M059J (cell line): ENCODE measurements around the gene PGM1. TPM values are rescaled to one million over a fixed set of nuclear protein-coding genes. Genes with fewer than 3 reads are reported as not detected.
"Not testable (repeated sequence)": the region's sequence is repeated elsewhere in the genome, so short reads cannot be mapped to it uniquely, and the experiment has no call there.

Experiments used
- DNase-seq: peaks from one replicate; pipeline ENCODE4 v3.0.0-alpha.2; 2012; ENCODE audit warnings: low read depth
- total RNA-seq: library from RNA; depleted of rRNA; stranded (reverse); fragments of >200 nt; shearing (Covaris generic); gene quantifications from 2 replicates; pipeline ENCODE4 v1.2.3, GENCODE V29; 2014; rRNA removed

The PGM1 gene
- 101 and 119 TPM in 2 replicates for total RNA-seq

DNA sequence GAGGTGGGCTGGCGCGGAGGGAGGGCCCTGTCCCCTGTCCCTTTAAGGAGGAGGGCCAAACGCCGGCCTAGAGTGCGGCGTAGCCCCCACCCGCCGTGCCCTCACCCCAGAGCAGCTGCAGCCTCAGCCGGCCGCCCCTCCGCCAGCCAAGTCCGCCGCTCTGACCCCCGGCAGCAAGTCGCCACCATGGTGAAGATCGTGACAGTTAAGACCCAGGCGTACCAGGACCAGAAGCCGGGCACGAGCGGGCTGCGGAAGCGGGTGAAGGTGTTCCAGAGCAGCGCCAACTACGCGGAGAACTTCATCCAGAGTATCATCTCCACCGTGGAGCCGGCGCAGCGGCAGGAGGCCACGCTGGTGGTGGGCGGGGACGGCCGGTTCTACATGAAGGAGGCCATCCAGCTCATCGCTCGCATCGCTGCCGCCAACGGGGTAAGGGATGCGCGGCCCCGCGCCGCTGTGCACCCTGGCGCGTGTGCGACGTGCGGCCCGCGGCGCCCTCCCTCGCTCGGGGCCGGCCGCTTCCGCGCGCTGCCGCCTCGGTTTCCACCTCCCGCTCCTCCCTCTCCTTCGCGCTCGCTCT is at the start of gene PGM1:
Gene PGM1, plus strand, starts transcription at position 109 of the 583 bp plus-strand sequence. Its CDS starts 78 bp downstream, at position 187.
- peak; percentile 81 for DNase-seq

DNA sequence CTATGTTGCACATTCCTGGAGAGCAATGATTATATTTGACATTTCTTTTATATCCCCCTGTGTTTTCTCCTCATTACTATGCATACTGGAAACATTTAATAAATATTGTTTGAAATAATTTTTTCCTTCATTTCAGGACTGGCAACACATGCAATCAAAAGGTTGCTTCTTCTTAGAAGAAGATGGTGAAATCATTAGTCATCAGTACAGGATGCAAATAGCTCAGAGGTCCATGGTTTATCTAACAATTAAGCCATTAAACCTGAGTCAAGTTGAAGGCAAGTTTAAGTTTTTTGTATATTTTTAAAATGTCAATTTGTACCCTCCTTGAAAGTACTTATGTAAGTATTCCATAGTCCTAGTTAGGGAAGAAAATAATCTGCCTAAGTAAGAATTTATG is 47.4 kb upstream of the PGM1 start:
- DNase-seq = peak; percentile 13

DNA sequence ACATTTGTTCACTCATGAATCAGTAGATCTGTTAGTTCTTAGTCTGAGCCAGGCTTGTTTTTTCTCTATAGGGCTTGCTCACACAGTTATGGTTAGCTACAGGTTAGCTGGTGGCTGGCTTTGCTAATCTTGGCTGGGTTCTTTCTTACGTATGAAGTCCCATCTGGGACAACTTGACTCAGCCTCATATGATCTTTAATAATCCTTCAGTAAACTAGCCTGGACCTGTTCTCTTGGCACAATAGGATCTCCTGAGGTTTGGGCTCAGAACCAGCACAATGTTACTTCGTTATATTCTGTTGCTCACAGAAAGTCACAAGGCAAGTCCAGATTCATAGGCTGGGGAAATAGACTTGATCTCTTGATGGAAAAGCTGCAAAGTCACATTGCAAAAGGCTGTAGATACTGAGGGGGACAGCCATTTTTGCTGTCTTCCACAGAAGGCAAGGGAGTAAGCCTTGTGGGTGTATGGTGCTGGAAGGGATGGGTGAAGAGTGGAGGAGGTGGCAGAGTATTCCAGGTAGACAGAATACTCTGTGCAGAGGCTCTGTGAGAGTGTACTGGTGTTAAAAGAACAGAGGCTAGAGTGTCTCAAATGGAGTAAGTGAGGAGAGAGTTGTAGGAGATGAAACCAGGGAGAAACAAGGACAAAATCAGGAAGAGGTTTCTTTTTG is 45.5 kb upstream of the PGM1 start:
- no peak for DNase-seq

DNA sequence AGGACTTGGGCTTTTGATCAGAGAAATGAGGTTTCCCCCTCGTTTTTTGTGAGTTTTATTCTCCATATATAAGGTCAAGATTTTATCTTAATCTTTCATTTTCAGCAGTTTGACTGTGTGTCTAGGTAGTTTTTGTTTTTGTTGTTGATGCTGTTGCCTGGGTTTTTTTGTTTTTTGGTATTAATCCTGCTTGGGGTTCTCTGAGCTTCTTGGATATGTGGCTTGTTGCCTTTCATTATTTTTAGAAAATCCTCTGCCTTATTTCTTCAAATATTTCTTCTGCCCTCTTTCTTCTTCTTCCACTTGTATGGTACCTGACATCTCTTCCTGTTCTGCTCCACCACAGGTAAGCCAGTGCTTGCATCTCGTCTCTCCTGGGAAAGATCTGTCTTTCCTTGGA is 44.9 kb upstream of the PGM1 start:
- no peak for DNase-seq

DNA sequence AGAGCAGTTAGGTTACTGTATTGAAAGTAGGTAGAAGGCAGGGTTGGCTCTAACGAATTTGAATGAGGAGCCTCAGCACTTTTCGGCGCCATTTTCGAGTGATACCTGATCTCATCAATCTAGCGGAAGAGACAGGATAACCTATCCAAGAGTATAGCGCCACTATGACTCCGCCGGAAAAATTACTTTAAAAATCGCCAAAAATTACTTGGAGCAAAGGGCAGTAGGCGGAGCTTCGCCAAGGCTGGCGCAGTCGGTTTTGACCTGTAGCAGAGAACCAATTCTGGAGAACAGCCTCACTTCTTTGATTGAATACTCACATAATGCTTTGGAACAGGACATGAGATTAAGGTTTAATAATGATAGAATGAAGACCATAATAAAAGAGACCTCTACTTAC is 44.3 kb upstream of the PGM1 start:
- DNase-seq = no peak

DNA sequence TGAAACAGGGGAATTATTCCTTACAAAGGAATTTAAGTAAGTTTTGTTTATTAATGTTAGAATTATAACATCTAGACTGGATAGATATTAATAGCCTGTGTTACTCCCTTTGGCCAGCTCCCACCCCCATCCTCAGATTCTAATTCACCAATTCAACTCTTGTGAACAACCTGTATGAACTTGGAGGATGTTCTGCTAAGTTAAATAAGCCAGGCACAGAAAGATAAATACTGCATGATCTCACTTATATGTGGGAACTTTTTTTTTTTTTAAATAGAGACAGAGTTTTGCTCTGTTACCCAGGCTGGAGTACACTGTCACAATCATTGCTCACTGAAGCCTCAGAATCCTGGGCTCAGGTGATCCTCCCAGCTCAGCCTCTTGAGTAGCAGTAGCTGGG is 37.7 kb upstream of the PGM1 start:
- no peak for DNase-seq

DNA sequence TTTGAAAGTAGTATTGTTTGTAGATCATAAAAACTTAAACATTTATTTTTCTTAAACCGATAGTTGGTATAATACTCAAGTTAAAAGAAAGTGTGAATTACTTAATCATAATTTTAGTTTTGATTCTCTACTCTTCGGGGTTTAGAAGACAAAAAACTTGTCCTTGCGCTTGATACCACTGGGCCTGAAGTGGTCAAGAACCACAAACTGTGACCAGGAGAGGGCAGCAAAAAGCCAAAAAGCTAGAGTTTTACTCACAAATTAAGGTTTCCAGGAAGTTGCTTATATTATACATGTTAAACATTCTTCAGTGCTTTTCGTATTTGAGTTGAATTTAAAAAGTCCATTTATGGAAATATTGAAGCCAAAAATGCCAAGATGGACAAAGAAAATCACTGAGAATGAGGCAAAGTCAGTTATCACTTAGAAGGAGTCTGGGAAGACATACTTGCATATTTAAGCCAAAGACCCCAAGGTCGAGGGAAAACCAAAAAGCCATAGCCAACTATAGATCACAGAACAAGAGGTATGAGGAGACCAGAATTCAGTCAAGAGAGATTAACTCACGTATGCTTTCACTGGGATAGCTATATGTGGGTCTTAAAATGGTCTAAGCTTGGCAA is 35.7 kb upstream of the PGM1 start:
- peak; percentile 43 for DNase-seq

DNA sequence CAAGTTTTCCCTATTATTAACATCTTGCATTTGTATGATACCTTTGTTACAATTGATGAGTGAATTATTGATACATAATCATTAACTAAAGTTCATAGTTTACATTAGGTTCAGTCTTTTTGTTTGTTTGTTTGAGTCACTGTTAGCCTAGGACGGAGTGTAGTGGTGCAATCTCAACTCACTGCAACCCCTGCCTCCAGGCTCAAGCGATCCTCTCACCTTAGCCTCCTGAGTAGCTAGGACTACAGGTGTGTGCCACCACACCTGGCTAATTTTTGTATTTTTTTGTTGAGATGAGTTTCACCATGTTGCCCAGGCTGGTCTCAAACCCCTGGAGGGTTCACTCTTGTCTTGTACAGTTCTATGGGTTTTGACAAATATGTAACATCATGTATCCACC is 33.9 kb upstream of the PGM1 start:
- DNase-seq = no peak

DNA sequence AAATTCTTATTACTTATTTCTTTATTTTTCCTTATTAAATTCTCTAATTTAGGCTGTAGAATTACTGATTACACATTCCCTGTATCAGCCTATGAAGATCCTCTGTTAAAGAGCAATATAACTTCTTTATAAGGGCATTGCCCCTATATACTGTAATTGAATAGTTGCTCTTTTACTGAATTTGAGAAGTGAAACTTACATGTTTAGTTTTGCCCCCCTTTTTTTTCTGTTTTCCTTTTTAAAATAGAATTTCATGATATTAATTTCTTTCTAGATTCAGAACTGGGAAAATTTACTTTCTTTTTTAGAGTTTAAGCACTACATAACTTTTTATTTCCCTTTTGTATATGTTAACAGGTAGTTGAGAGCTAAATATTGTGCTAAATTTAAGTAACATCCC is 29.5 kb upstream of the PGM1 start:
- DNase-seq = no peak

DNA sequence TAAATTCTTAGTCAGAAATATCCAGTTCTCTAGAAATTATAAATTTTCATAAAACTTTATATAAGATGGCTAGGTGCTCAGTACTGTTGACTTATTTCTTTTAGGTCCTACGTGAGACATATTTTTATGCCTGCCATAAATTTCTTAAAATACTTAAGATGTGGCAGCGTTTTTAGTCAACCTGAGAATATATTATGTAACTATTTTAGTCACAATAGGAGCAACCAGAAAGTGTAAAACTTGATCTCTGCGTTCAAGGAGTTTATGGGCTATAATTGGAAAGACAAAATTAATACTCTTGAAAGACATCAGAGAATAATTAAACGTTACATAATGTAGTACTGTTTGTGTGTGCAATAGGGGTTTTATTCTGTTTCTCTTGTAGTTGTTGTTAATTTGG is 24.1 kb upstream of the PGM1 start:
- no peak for DNase-seq

DNA sequence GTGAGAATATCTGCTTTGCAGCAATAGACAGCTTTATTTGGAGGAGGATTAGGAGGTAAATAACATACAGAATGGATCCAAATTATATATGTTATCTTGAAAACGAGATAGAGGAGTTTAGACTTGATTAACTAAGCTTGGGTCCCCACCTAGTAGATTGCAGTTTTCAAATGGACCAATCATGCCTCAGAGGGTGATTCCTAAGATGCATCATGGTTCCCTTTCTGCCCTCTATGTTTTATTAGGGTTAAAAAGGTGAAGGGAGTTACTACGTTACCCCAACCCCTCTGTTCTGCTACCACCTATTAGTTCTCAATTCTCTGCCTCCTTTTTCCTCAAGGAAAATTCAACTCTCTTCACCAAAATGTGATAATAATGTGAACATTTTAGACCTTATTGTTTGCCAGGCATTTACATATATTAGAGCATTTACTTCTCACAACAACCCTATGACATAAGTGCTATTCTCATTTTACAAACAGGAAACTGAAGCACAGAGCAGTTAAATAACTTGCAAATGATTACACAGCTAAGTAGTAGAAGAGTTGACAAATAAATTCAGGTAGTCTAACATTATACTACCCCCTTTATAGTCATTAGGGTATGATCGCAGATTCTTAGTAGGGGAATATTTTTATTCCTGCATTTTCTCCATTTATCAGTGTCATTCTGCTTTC is 23.4 kb upstream of the PGM1 start:
- DNase-seq = no peak

DNA sequence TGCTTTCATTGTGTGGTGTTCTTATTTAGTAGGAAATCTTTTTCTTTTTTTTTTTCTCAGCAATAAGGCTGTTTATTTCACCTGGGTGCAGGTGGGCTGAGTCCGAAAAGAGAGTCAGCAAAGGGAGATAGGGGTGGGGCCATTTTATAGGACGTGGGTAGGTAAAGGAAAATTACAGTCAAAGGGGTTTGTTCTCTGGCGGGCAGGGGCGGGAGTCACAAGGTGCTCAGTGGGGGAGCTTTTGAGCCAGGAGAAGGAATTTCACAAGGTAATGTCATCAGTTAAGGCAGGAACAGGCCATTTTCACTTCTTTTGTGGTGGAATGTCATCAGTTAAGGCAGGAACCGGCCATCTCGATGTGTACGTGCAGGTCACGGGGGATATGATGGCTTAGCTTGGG is 20.5 kb upstream of the PGM1 start:
- not testable (repeated sequence) for DNase-seq

DNA sequence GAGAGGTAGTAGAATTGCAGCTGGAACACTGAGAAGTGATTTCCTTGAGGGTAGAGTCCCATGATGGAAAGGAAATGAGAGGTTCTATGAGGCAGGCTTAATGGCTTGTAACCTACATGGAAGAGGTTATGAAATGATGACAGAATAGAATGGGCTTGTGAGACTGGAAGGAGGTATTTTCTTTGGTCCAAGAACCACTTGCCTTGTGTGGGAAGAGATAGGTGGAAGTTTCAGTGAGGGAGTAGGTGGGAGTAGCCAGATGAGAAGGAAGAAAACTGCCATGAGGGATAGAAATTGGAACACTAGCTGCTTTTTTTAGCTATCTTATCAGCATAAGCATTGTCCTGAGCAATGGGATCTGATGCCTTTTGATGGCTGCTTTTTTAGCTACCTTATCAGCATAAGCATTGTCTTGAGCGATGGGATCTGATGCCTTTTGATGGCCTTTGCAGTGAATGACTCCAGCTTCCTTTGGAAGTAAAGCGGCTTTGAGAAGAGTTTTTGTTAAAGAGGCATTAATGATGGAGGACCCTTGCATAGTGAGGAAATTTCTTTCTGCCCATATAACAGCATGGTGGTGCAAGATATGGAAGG is 18.9 kb upstream of the PGM1 start:
- DNase-seq = not testable (repeated sequence)

DNA sequence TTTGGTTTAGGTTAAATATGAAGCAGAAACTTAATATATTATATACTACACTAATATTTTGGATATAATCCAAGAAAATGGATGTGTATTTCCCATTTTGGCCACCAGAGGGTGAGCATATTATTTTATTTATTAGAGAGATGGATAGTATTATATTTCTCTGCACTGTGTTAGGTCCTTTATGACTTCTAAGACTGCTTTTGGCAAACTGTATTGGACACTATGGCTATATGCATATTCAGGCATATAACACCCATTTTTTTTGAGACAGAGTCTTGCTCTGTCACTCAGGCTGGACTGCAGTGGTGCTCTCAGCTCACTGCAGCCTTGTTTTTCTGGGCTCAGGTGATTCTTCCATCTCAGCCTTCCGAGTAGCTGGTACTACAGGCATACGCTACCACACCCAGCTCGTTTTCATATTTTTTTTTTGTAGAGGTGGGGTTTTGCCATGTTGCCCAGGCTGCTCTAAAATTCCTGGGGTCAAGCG is 17.8 kb upstream of the PGM1 start:
- DNase-seq = peak; percentile 48

DNA sequence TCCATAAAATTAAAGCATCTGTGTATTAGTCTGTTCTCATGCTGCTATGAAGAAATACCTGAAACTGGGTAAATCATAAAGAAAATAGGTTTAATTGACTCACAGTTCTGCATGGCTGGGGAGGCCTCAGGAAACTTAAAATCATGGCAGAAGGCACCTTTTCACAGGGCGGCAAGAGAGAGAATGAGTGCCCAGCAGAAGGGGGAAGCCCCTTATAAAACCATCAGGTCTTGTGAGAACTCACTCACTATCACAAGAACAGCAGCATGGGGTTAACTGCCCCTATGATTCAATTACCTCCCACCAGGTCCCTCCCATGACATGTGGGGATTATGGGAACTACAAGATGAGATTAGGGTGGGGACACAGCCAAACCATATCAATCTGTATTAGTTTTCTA is 6.9 kb upstream of the PGM1 start:
- not testable (repeated sequence) for DNase-seq

DNA sequence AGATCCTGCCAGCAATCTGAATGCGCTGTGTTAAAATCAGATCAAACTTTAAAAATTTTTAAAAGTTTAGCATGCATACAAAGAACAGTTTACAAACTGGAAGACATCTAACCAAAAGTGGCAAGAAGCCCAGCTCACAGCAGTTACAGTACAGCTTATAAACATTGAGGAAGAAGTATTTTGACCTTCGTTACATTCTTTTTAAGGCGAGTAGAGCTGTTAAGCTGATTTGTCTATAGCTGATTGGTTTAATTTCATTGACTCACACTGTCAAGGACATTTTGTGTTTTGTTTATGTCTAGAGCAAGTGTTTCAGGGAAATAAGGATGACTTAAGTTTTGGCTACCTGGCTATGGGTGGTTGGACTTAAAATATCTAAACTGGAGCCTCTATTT is 3.0 kb upstream of the PGM1 start:
- DNase-seq = peak; percentile 73

DNA sequence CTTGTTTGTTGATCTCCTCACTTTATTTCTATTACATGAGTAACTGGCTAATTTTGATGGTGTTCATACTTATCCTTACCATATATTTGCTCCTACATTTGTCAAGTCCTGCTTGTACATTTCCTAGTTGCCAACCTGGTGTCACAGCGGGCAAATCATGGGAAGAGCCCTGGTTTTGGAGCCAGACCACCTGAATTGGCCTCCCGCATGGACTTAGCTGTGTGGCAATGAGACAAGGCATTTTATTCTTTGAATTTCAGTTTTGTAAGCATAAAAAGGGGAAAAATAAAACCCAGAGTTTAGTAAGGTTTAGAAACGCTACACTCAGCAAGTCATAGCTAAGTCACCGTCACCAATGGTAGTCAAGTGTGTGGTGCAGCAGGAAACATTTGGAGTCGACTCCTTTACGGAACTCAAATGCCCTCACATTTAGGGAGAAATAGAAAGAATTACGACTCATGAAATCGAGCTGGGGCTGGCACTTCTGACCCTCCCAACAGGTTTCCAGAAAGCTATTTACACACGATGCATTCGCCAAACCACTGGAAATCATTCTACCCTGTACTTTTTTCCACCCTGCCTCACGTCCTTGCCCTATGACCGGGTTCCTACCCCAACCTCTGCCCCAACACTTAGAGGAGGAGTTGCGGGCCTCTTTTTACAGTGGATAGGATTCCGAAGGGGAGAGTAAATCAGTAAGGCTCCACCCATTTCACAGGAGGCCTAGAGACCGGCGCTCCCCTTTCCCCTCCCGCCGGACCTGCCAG is 492 bp upstream of the PGM1 start:
- peak; percentile 71 for DNase-seq

DNA sequence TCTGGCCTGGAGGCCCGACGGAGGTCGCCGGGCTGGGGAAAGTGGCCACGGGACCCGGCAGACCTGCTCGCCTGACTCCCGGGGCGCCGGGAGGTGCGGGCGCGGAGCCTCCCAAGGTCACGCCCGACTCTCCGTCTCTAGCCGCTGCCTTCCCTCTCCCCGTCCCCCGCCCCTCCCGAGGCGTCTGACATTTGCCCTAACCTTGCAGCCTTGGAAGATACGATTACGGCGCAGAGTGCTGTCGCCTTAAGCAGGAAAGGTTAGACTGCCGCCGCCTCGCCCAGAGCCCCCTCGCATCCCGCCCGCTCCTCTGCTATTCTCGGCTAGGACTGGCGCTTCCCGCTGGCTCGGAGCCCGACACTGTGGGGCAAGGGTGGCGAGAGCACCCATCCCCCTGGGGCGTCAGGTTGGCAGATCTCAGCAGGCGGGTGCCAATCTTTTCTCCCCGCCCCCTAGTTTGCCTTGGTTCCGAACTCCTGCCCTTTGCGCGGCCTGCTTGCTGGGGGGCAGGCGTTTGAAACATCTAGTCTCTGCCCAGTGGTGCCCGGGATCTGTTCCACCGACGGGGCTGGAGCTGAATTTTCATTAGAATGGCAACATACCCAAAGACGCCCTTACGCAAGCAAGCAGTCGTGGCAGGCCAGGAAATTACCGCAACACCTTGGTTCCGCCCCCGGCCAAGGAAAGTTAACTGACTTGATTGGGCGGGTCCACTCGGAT is 835 bp downstream of the PGM1 start:
- peak; percentile 83 for DNase-seq

DNA sequence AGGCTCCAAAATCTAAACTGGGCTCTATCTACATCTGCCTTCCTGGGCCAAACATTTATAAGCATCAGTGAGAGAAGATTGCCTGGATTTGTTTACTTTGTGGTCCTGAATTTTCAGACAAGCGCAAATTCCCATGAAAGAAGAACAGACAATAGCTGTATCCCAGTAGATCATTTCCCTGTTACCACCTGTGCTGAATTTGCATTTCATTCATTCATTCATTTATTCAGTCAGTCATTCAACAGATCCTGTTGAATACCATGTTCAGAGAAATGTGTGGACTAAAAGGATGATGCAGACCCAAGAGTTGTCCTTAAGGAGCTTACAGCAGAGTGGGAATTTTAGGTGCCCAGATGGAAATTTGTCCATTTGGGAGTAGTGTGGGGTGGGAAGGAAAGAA is 2.2 kb downstream of the PGM1 start:
- DNase-seq = no peak

DNA sequence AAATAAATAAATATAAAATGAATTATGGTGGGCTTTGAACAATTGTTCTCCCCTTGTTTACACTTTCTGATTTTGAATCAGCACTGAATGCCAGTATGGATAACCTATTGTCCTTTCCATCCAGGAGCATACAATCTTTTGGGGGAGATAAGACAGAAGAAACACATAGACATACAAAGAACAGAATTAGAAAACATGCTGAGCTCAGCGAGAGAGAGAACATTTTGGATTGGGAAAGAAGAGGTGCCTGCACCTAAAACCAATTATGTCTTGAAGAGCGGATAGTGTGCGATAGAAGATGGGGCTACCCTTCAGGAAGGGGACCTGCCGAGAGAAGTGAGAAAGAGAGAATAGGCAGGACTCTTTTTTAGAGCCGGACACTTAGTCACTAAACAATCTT is 6.6 kb downstream of the PGM1 start:
- DNase-seq = no peak

DNA sequence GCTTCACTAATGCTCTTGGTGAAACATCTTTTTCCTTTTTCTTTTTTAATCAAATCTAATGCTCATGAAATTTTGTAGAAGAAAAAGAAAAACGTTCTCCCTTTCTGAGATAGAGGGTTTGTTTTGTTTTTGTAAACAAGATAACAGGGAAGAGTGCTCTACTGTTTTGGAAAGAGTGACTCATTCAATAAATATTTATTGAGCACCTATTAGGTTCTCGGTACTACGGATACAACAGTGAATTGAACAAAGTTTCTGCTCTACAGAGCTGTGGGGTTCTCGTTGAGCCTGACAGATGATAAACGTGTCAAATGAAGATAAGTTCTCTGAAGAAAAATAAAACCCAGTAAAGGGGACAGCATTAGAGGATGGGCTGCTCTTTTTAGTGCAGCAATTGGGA is 7.0 kb downstream of the PGM1 start:
- DNase-seq = no peak
